CD4-positive, alpha-beta T cell treated with Interleukin-15 for 1 hour (primary cell): ENCODE measurements around the gene CAPN1.
A peak's percentile ranks its signal among the peaks of the same experiment; 100 is the strongest.
"Not testable (repeated sequence)": the region's sequence is repeated elsewhere in the genome, so short reads cannot be mapped to it uniquely, and the experiment has no call there.

Source experiments
- DNase-seq: peaks from one replicate; pipeline ENCODE4 v3.0.0-alpha.2; 2020

Gene CAPN1

GRCh38 chr11:65163684-65164083 is 18.0 kb upstream of the CAPN1 start:
- no peak for DNase-seq

- no peak for DNase-seq
Observed at GRCh38 chr11:65165410-65166317, 16.1 kb upstream of the CAPN1 start.

- DNase-seq, result no peak
Observed at GRCh38 chr11:65166893-65167292, 14.8 kb upstream of the CAPN1 start.

GRCh38 chr11:65167656-65168055 is 14.1 kb upstream of the CAPN1 start:
- no peak for DNase-seq

- no peak for DNase-seq
Observed at GRCh38 chr11:65169164-65169641, 12.5 kb upstream of the CAPN1 start.

GRCh38 chr11:65170058-65170534 is 11.6 kb upstream of the CAPN1 start, which contains the start of gene SPDYC:
SPDYC (plus strand) TSS chr11:65170233; CDS start chr11:65171358, 1,125 bp downstream.
- no peak for DNase-seq

- no peak for DNase-seq
Observed at GRCh38 chr11:65172600-65172999, 9.1 kb upstream of the CAPN1 start.

GRCh38 chr11:65174571-65175010 is 7.1 kb upstream of the CAPN1 start:
- not testable (repeated sequence) for DNase-seq

GRCh38 chr11:65180877-65181568 is 705 bp upstream of the CAPN1 start:
- peak; percentile 61 for DNase-seq

GRCh38 chr11:65182258-65183170 is 786 bp downstream of the CAPN1 start:
- DNase-seq, result no peak

- no peak for DNase-seq
Observed at GRCh38 chr11:65183201-65183891, 1.6 kb downstream of the CAPN1 start.

- DNase-seq, result no peak
Observed at GRCh38 chr11:65184146-65184545, 2.4 kb downstream of the CAPN1 start.

- DNase-seq, result no peak
Observed at GRCh38 chr11:65185171-65185570, 3.4 kb downstream of the CAPN1 start.

- no peak for DNase-seq
Observed at GRCh38 chr11:65185869-65186341, 4.2 kb downstream of the CAPN1 start.

- DNase-seq, result no peak
Observed at GRCh38 chr11:65186701-65187100, 5.0 kb downstream of the CAPN1 start.

- DNase-seq, result no peak
Observed at GRCh38 chr11:65187146-65187675, 5.5 kb downstream of the CAPN1 start.

GRCh38 chr11:65187971-65188461 is 6.3 kb downstream of the CAPN1 start:
- no peak for DNase-seq

GRCh38 chr11:65188486-65188885 is 6.8 kb downstream of the CAPN1 start:
- DNase-seq, result no peak

GRCh38 chr11:65189191-65189590 is 7.5 kb downstream of the CAPN1 start:
- no peak for DNase-seq

- no peak for DNase-seq
Observed at GRCh38 chr11:65194564-65194963, 12.8 kb downstream of the CAPN1 start.

- DNase-seq, result peak; percentile 9
Observed at GRCh38 chr11:65204143-65204542, 22.4 kb downstream of the CAPN1 start.
